ENCODE measurements around the gene RNPEP. TPM values are rescaled to one million over a fixed set of nuclear protein-coding genes. Genes with fewer than 3 reads are reported as not detected.

Gene RNPEP
- total and polyA plus RNA-seq, 4 donors, result 40.7 to 74.9 (median 47.5) TPM

DNA sequence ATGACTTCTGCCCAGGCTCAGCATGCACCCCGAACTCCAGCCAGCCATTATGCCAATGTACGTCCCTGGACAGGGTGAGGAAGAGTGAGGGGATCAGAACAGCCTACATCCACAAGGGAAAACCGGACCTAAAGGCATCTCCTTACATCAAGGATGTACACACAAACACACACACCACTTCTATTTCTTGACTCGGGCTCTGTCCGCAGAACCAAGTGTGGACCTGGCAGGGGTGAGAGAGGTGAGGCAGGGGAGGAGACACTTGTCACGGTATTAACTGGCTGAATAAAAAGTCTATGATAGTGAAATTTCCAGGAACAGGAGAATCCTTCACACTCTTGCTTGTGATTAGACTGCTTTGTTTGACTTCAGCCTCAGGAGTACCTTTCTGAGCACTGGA is 38.4 kb upstream of the RNPEP start:
- Histone ChIP-seq H3K36me3 (ENCODE audit: control insufficient read depth in 4 of 4, insufficient read depth in 4 of 4, low read length in 4 of 4) (no peaks in the 10 kb centered on the region), H3K4me3 (peak overlapping the region; percentile 29), H3K4me1 (ENCODE audit: control insufficient read depth in 5 of 5, insufficient read depth in 5 of 5, low read length in 5 of 5) (peaks cover 0 to 24% (median 4%) of the 10 kb centered on the region in 5 donors), H3K27me3 (ENCODE audit: control insufficient read depth in 3 of 3, insufficient read depth in 3 of 3, low read length in 2 of 3) (peaks cover 0 to 9% (median 3%) of the 10 kb centered on the region in 3 donors), H3K27ac (ENCODE audit: low read depth in 1 of 2, low read length in 1 of 2) (peak overlapping the region in 1 of 2 donors; percentile 7), H3K9ac (ENCODE audit: insufficient read depth in 1 of 2, low read length in 2 of 2) (no peak overlapping the region), H3K9me3 (ENCODE audit: control insufficient read depth in 4 of 4, insufficient read depth in 3 of 4, low read length in 3 of 4) (no peaks in the 10 kb centered on the region)
- DNase-seq (no peak), ATAC-seq (ENCODE audit: insufficient read depth, low FRiP score) (no peak)
- 85 to 91% methylated on average over 6 of the region's 6 CpGs for WGBS, 2 donors
- TF ChIP-seq, protein P1, sequence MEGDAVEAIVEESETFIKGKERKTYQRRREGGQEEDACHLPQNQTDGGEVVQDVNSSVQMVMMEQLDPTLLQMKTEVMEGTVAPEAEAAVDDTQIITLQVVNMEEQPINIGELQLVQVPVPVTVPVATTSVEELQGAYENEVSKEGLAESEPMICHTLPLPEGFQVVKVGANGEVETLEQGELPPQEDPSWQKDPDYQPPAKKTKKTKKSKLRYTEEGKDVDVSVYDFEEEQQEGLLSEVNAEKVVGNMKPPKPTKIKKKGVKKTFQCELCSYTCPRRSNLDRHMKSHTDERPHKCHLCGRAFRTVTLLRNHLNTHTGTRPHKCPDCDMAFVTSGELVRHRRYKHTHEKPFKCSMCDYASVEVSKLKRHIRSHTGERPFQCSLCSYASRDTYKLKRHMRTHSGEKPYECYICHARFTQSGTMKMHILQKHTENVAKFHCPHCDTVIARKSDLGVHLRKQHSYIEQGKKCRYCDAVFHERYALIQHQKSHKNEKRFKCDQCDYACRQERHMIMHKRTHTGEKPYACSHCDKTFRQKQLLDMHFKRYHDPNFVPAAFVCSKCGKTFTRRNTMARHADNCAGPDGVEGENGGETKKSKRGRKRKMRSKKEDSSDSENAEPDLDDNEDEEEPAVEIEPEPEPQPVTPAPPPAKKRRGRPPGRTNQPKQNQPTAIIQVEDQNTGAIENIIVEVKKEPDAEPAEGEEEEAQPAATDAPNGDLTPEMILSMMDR (IDR thresholded peaks at IDR 0.05; ENCODE audit: control extremely low read depth, extremely low read depth), result no peak

DNA sequence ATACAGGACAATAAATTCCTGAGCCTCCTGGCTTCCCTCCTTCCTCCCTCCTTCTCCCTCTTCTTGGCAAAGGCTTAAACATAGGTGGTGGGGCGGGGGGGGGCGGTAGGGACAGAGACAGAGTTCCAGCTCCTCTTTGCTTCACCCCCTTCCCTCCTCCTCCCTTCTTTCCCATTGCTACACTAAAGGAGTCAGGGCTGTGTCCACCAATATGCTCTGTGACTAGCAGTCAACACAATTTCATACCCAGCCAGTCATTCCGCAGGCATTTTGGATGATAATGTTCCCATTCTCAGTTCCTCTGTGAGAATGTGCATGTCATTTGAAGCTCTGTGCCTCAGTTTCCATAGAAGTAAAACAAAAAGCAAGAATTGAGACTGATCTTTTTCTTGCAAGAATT is 37.8 kb upstream of the RNPEP start:
- peak overlapping the region; percentile 29 for H3K4me3 ChIP-seq
- peaks cover 0 to 24% (median 3%) of the 10 kb centered on the region in 5 donors for H3K4me1 ChIP-seq (ENCODE audit: control insufficient read depth in 5 of 5, insufficient read depth in 5 of 5, low read length in 5 of 5)
- H3K36me3 ChIP-seq (ENCODE audit: control insufficient read depth in 4 of 4, insufficient read depth in 4 of 4, low read length in 4 of 4), result no peaks in the 10 kb centered on the region
- DNase-seq, result no peak
- WGBS, 2 donors, result 64 to 76% methylated on average over 3 of the region's 3 CpGs
- TF ChIP-seq, protein P1 (IDR thresholded peaks at IDR 0.05; ENCODE audit: control extremely low read depth, extremely low read depth), result no peak
- H3K27me3 ChIP-seq (ENCODE audit: control insufficient read depth in 3 of 3, insufficient read depth in 3 of 3, low read length in 2 of 3), result peaks cover 0 to 9% (median 3%) of the 10 kb centered on the region in 3 donors
- no peak overlapping the region for H3K9ac ChIP-seq (ENCODE audit: insufficient read depth in 1 of 2, low read length in 2 of 2)
- no peak overlapping the region for H3K27ac ChIP-seq (ENCODE audit: low read depth in 1 of 2, low read length in 1 of 2)
- ATAC-seq (ENCODE audit: insufficient read depth, low FRiP score), result no peak
- no peaks in the 10 kb centered on the region for H3K9me3 ChIP-seq (ENCODE audit: control insufficient read depth in 4 of 4, insufficient read depth in 3 of 4, low read length in 3 of 4)

GRCh38 chr1:201945157-201945556 is 37.3 kb upstream of the RNPEP start:
- Histone ChIP-seq H3K27ac (ENCODE audit: low read depth in 1 of 2, low read length in 1 of 2) (no peak overlapping the region), H3K4me1 (ENCODE audit: control insufficient read depth in 5 of 5, insufficient read depth in 5 of 5, low read length in 5 of 5) (peaks cover 0 to 24% (median 2%) of the 10 kb centered on the region in 5 donors), H3K4me3 (peak overlapping the region; percentile 34), H3K9me3 (ENCODE audit: control insufficient read depth in 4 of 4, insufficient read depth in 3 of 4, low read length in 3 of 4) (no peaks in the 10 kb centered on the region), H3K9ac (ENCODE audit: insufficient read depth in 1 of 2, low read length in 2 of 2) (no peak overlapping the region), H3K36me3 (ENCODE audit: control insufficient read depth in 4 of 4, insufficient read depth in 4 of 4, low read length in 4 of 4) (no peaks in the 10 kb centered on the region), H3K27me3 (ENCODE audit: control insufficient read depth in 3 of 3, insufficient read depth in 3 of 3, low read length in 2 of 3) (peaks cover 0 to 9% (median 3%) of the 10 kb centered on the region in 3 donors)
- TF ChIP-seq, protein P1 (IDR thresholded peaks at IDR 0.05; ENCODE audit: control extremely low read depth, extremely low read depth), result no peak
- DNase-seq (no peak), ATAC-seq (ENCODE audit: insufficient read depth, low FRiP score) (no peak)
- WGBS, 2 donors, result 67 to 74% methylated on average over 4 of the region's 4 CpGs

DNA sequence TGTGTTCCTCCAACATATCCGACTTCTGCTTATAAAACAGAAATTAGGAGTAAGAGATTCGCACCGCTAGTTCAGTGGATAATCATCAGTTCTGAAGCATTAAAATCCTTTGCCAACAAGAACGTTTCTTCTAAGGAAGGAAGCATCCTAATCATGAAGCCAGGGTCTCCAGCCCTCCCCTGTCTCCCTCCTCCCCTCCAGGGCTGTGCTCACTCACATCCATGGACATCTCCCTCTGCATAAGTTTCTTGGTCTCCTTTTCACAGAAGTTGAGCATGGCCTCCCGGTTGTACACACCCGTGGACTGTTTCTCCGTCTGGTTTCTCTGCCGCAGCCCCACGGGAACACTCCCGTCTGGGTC is 36.6 kb upstream of the RNPEP start:
- Histone ChIP-seq H3K9ac (ENCODE audit: insufficient read depth in 1 of 2, low read length in 2 of 2) (peak overlapping the region in 1 of 2 donors; percentile 19), H3K27me3 (ENCODE audit: control insufficient read depth in 3 of 3, insufficient read depth in 3 of 3, low read length in 2 of 3) (peaks cover 0 to 9% (median 3%) of the 10 kb centered on the region in 3 donors), H3K9me3 (ENCODE audit: control insufficient read depth in 4 of 4, insufficient read depth in 3 of 4, low read length in 3 of 4) (no peaks in the 10 kb centered on the region), H3K27ac (ENCODE audit: low read depth in 1 of 2, low read length in 1 of 2) (peak overlapping the region in 1 of 2 donors; percentile 48), H3K4me1 (ENCODE audit: control insufficient read depth in 5 of 5, insufficient read depth in 5 of 5, low read length in 5 of 5) (peaks cover 0 to 24% (median 2%) of the 10 kb centered on the region in 5 donors), H3K4me3 (peak overlapping the region; percentile 34), H3K36me3 (ENCODE audit: control insufficient read depth in 4 of 4, insufficient read depth in 4 of 4, low read length in 4 of 4) (no peaks in the 10 kb centered on the region)
- no peak for DNase-seq
- TF ChIP-seq, protein P1 (IDR thresholded peaks at IDR 0.05; ENCODE audit: control extremely low read depth, extremely low read depth), result no peak
- 29 to 34% methylated on average over 10 of the region's 10 CpGs for WGBS, 2 donors
- ATAC-seq (ENCODE audit: insufficient read depth, low FRiP score), result no peak
